ENCODE data around the gene LRRIQ4.

- TF ChIP-seq CTCF (IDR thresholded peaks at IDR 0.05; ENCODE audit: low read depth, low read length) (no peak), MAX (IDR thresholded peaks at IDR 0.05; ENCODE audit: low read depth, low read length) (no peak)
These were observed 43.1 kb upstream of the LRRIQ4 start, which contains the start of gene ACTRT3 for GRCh38 chr3:169769287-169770181.
